Activated T-helper 2 cell treated with anti-CD3 and anti-CD28 coated beads, Interferon-gamma antibody, Interleukin-2, Interleukin-4, amounts not matched to agents 10 μg/mL and 5 μg/mL and 100 μg/mL, durations not matched to agents 14 hours and 24 hours and 36 hours (primary cell): ENCODE measurements around the gene FGGY. TPM values are rescaled to one million over a fixed set of nuclear protein-coding genes. Genes with fewer than 3 reads are reported as not detected.

Experiments
- DNase-seq: peaks from one replicate; pipeline ENCODE4 v3.0.0; 2021; ENCODE audit warnings: low spot score
- H3K27ac Mint-ChIP-seq: one replicate; pipeline ENCODE4 v1.8.0; 2021; ENCODE audit warnings: mixed read lengths
- H3K27me3 Mint-ChIP-seq: one replicate; pipeline ENCODE4 v1.8.0; 2021; ENCODE audit warnings: low read depth, mixed read lengths
- H3K36me3 Mint-ChIP-seq: one replicate; pipeline ENCODE4 v1.8.0; 2021; ENCODE audit warnings: low read depth, mixed read lengths
- H3K4me1 Mint-ChIP-seq: one replicate; pipeline ENCODE4 v1.8.0; 2021; ENCODE audit warnings: low read depth, mixed read lengths
- H3K4me3 Mint-ChIP-seq: one replicate; pipeline ENCODE4 v1.8.0; 2021; ENCODE audit warnings: low read depth, mild to moderate bottlenecking, moderate library complexity, mixed read lengths
- H3K9me3 Mint-ChIP-seq: one replicate; pipeline ENCODE4 v1.8.0; 2021; ENCODE audit warnings: mixed read lengths
- intact Hi-C: fragments of 100-400 bp; cut with micrococcal nuclease; formaldehyde crosslinking; loops from one replicate; pipeline ENCODE4 v1.15.1; 2023
- total RNA-seq: library from RNA; stranded (reverse); gene quantifications from 2 replicates; pipeline ENCODE4 v1.2.3, GENCODE V29; 2022

The FGGY gene
- total RNA-seq, 1 donor from 2014 or later, result 10.5 TPM

DNA sequence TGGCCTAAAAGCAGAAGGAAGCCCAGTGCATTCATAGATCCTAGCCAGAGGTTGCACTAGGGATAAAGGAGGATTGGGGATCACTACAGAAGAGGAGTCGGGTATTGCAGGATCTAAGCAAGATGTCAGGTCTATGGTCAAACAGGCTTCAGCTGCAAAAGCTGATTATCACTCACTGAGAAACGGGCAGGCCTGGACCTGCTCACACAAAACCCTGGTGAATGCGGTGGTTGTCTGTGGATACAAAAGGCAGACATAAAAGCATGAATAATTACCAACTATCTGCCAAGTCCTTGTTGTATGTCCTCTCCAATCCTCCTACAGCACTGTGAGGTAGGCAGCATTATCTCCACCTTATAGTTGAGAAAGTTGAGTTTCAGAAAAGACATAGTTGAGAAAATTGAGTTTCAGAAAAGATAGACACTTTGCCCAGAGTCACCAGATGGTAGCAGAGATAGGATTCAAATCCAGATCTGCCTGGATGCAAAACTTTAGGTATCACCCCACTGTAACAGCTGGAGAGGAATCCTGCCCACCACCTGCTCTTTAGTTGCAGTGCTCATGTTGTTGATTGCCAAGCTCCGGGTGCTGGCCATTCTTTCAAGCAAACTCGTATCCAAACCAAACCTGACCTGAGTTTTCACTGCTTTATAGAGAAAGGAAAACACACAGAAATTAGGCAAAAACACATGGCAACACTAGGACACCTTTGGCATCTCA, 468.3 kb downstream of the FGGY start:
- DNase-seq, result no peak
- Mint-ChIP-seq H3K9me3 (no peaks in the 10 kb centered on the region), H3K4me1 (peaks cover 10% of the 10 kb centered on the region), H3K36me3 (no peaks in the 10 kb centered on the region), H3K27ac (no peak overlapping the region), H3K27me3 (no peaks in the 10 kb centered on the region), H3K4me3 (no peak overlapping the region)
- intact Hi-C loops, result no loop called here

DNA sequence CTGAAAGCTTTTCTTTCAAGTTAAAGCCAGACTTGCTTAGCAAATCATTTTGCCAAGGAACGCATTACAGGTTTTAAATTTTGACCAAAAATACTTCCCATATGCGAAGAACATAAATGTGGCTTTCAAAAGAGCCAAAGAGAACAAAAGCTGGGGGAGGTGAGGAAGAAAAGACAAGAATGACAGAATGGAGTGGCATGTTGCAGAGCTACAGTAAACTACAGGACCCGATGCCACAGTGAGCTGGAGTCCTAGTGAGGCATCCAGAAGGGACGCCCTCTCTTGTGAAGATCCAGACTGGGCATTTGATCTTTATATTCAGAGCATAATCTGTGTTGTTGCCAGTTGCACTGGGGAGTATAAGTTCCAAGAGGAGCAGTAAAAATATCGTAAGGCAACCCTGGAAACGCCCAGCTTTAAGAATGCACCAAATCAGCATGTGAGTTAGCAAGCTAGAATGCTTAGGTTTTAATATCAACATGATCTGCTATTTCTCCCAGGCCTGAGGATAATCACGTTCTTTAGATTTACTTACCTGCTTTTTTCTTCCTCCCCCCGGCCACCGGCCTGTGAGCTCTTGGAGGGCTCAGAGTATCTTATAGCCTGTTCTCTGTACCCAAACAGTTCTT, 469.4 kb downstream of the FGGY start:
- H3K27me3 Mint-ChIP-seq, result no peaks in the 10 kb centered on the region
- H3K4me1 Mint-ChIP-seq, result peaks cover 10% of the 10 kb centered on the region
- no peak overlapping the region for H3K4me3 Mint-ChIP-seq
- H3K27ac Mint-ChIP-seq, result no peak overlapping the region
- intact Hi-C loops, result no loop called here
- no peaks in the 10 kb centered on the region for H3K9me3 Mint-ChIP-seq
- no peaks in the 10 kb centered on the region for H3K36me3 Mint-ChIP-seq
- no peak for DNase-seq

DNA sequence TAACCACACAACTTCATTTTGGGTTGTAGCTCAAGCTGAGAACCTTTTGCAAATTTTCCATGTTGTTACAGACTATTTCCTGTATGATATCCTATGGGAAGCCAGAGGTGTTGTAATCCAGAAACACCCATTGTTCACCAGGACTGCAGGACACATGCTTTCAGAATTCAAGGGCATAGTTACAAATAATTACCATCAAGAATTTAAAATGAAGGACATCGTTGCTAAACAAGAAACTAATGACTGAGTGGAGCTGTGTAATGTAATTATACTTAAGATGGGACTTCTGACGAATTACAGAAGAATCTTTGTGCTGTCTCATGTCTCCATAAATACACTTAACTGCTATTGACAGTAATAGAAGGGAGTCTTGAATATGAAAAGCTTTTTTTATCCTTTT, 470.2 kb downstream of the FGGY start:
- Mint-ChIP-seq H3K4me3 (no peak overlapping the region), H3K27ac (no peak overlapping the region), H3K4me1 (peaks cover 10% of the 10 kb centered on the region), H3K36me3 (no peaks in the 10 kb centered on the region), H3K27me3 (peaks cover 2% of the 10 kb centered on the region), H3K9me3 (no peaks in the 10 kb centered on the region)
- intact Hi-C loops, result no loop called here
- DNase-seq, result no peak

DNA sequence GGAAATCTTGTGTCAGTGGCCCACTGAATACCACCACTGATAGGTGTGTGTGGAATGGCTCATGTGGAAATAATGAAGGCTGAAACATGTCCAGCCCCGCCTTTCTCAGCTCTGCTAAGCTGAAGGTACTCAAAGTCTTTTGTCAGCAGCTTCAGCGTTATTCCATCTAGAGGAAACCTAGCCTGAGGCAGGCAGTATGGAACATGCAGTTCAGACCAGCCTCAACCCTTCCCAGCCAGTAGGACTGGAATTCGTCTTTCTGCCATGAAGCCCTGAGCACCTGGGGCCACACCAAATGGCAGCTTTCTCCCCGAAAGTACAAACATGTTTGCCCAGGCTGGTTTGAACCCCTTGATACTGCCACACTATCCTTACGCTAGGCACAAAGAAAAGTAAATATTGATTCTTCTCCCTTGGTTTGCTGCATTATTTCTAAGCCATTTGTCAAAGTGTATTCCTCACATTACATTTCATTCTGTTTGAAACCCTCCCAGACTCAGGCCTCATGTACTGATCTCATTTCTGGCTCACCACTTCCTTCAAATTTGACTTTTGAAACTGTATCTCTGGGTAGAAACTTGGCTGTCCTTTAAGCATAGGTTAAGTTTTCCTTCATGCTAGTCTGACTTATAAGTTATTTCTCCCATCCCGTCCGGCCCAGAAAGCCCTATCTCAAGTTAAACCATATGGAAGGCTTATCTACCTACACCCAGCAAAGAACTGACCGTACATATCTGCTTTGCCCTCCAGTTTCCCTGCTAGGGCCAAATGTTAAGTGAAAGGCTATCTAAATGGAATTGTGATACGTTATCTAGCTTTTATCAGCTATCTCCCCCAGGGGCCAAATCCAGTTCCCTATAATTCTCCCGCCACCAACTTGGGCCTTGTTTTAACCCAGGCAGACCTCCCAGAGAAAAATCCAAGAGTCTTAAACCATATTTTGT, 472.2 kb downstream of the FGGY start:
- DNase-seq, result no peak
- intact Hi-C loops, result no loop called here
- peaks cover 10% of the 10 kb centered on the region for H3K4me1 Mint-ChIP-seq
- peaks cover 2% of the 10 kb centered on the region for H3K27me3 Mint-ChIP-seq
- H3K9me3 Mint-ChIP-seq, result no peaks in the 10 kb centered on the region
- no peaks in the 10 kb centered on the region for H3K36me3 Mint-ChIP-seq
- H3K27ac Mint-ChIP-seq, result no peak overlapping the region
- no peak overlapping the region for H3K4me3 Mint-ChIP-seq

DNA sequence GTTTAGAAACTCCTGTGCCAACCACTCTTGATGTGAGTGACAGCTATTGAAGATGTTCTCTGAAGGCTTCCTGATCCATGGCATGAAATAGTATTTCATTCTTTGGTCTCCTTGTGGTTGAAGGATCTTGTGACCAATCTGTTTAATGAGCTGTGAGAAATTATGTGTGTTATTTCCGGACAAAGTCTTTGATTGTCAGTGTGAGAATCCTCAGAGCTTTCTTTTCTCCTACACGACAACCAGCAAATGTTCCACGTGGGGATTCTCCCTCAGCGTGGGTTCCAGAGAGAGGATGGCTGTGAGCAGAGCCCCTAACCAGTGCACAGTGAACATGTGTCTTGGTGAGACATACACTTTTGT, 472.8 kb downstream of the FGGY start:
- H3K27ac Mint-ChIP-seq, result no peak overlapping the region
- no peaks in the 10 kb centered on the region for H3K36me3 Mint-ChIP-seq
- DNase-seq, result no peak
- peaks cover 10% of the 10 kb centered on the region for H3K4me1 Mint-ChIP-seq
- intact Hi-C loops, result no loop called here
- H3K27me3 Mint-ChIP-seq, result peaks cover 2% of the 10 kb centered on the region
- H3K9me3 Mint-ChIP-seq, result no peaks in the 10 kb centered on the region
- no peak overlapping the region for H3K4me3 Mint-ChIP-seq

DNA sequence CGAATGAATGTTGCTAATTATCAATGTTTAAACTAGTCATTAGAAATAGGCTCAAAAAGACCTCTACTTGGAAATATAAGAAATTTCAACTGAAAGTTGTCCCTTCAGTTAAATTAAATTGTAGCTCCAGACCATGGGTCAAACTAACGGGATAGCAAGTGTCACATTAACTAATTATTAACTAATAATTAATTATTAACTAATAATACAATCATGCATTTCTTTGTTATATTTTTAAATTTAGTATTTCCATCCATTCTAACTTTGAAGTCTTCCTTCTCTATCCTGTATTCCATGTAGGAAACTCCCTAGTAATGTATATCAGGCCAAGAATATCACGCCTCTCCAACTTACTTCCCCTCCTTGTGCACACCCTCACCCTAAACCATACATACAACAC, 474.5 kb downstream of the FGGY start:
- H3K4me3 Mint-ChIP-seq, result no peak overlapping the region
- no peak overlapping the region for H3K27ac Mint-ChIP-seq
- no peak for DNase-seq
- no peaks in the 10 kb centered on the region for H3K36me3 Mint-ChIP-seq
- intact Hi-C loops, result no loop called here
- H3K4me1 Mint-ChIP-seq, result peaks cover 10% of the 10 kb centered on the region
- no peaks in the 10 kb centered on the region for H3K9me3 Mint-ChIP-seq
- peaks cover 4% of the 10 kb centered on the region for H3K27me3 Mint-ChIP-seq

DNA sequence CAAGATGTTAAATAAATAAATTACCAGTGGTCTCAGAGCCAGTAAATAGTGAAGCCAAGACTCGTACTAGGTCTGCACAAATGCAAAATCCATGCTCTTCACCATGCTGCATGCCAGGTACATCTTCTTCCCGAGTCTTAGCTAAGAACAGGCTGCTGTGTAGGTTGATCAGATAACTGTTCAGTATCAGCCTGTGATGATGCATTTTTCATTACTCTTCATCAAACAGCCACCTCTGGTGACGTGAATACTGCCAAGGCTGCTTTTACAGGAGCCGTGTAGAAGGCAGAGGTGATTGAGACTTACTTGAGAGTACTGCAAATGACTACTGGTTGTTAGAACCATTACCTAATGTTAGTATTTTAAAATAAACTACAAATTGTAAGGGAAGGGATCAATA, 478.6 kb downstream of the FGGY start:
- no peak overlapping the region for H3K4me3 Mint-ChIP-seq
- no peak for DNase-seq
- H3K9me3 Mint-ChIP-seq, result no peaks in the 10 kb centered on the region
- no peaks in the 10 kb centered on the region for H3K36me3 Mint-ChIP-seq
- intact Hi-C loops, result no loop called here
- no peaks in the 10 kb centered on the region for H3K4me1 Mint-ChIP-seq
- H3K27me3 Mint-ChIP-seq, result peaks cover 4% of the 10 kb centered on the region
- H3K27ac Mint-ChIP-seq, result no peak overlapping the region

DNA sequence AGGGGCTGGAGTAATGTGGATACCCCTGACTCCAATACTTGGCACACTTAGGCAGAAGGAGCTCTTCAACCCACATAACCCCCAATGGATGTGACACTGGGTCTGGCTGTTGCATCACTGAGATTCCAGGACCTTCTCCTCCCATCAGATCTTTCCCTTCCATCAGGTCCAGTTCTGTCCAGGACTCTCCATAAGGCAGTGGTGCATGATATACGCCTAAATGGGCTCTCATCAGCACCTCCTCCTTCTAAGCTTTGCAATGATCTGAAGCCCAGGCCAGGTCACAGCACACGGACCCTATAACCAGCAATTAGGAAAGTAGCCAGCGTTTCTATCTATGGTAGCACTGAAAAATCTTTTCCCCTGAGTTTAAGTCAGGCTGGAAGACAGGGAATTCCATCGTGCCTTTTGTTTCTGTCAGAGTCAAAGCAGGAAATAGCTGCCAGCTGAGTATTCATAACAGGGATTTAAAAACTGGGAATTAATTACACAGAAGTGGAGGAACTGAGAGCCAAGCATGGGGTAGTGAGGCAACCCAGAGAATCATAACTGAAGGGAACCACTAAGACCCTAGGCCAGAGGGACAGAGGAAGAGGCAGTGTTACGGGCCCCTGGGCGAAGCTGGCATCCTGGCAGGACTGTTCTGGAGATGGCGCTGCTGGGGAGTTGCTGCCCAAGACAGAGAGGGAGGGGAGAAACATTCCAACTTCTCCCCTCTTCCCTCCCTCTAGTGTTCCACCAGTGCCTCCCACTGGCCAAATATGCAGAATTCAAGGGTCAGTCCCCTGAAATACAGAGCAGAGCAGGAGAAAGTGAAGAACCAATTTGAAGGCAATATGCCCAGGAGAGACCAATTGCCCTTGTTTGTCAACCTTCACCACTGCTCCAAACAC, 480.3 kb downstream of the FGGY start:
- Mint-ChIP-seq H3K27ac (no peak overlapping the region), H3K27me3 (peaks cover 2% of the 10 kb centered on the region), H3K9me3 (no peaks in the 10 kb centered on the region), H3K4me1 (no peaks in the 10 kb centered on the region), H3K4me3 (no peak overlapping the region), H3K36me3 (no peaks in the 10 kb centered on the region)
- intact Hi-C loops, result no loop called here
- DNase-seq, result no peak

DNA sequence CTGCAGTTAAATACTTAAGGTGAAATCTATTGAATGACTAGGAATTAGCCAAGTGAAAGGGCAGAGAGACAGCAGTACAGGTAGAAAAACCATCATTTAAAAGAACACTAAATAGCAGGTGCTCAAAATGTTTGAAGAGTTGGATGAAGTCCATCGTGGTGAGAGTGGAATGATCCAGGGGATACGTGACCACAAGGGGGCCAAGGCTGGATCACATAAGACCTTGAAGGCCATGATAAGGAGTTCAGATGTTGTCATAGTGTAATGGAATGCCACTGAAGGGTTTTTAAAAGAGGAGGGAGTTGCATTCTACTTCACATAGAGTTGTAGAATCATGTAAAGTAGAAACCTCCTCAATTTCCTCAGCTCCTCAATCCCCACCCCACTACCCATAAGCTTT, 483.1 kb downstream of the FGGY start:
- DNase-seq, result no peak
- intact Hi-C loops, result no loop called here
- H3K27ac Mint-ChIP-seq, result no peak overlapping the region
- no peaks in the 10 kb centered on the region for H3K4me1 Mint-ChIP-seq
- peaks cover 5% of the 10 kb centered on the region for H3K27me3 Mint-ChIP-seq
- no peaks in the 10 kb centered on the region for H3K9me3 Mint-ChIP-seq
- no peak overlapping the region for H3K4me3 Mint-ChIP-seq
- no peaks in the 10 kb centered on the region for H3K36me3 Mint-ChIP-seq

DNA sequence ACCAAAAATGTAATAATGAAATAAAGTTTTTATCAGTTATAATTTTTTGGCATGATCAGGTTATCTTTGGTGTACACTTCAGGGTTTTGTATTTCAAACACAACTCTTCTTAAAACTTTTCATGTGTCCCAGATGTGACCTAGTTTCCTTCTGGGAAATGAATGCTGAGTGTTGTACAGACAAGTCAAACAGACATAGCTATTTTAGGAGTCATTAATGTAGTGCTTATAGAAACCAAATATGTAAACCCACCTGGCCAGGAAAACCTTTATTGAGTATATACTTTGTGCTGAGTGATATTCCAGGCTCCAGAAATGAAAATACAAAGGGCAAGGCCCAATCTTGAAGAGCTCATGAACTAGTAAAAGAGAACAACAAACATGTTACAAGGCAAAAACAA, 491.9 kb downstream of the FGGY start:
- H3K4me1 Mint-ChIP-seq, result no peaks in the 10 kb centered on the region
- intact Hi-C loops, result no loop called here
- peaks cover 15% of the 10 kb centered on the region for H3K9me3 Mint-ChIP-seq
- peaks cover 2% of the 10 kb centered on the region for H3K27me3 Mint-ChIP-seq
- no peak for DNase-seq
- no peak overlapping the region for H3K4me3 Mint-ChIP-seq
- H3K27ac Mint-ChIP-seq, result no peak overlapping the region
- no peaks in the 10 kb centered on the region for H3K36me3 Mint-ChIP-seq

DNA sequence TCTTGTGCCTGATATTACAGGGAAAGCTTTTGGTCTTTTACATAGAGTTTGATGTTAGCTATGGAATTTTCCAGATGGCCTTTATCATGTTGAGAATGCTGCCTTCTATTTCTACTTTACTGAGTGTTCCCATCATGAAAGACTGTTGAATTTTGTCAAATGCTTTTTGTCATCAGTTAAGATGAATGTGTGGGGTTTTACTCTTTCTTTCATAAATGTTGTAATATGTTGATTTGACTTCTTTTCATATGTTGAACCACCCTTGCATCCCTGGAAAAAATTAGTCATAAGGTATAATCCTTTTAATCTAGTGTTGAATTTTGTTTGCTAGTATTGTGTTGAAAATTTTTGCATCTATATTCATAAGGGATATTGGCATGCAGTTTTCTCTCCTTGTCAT, 501.7 kb downstream of the FGGY start:
- H3K4me1 Mint-ChIP-seq, result no peaks in the 10 kb centered on the region
- H3K9me3 Mint-ChIP-seq, result no peaks in the 10 kb centered on the region
- intact Hi-C loops, result no loop called here
- no peak for DNase-seq
- no peak overlapping the region for H3K4me3 Mint-ChIP-seq
- H3K36me3 Mint-ChIP-seq, result no peaks in the 10 kb centered on the region
- H3K27me3 Mint-ChIP-seq, result peaks cover 10% of the 10 kb centered on the region
- no peak overlapping the region for H3K27ac Mint-ChIP-seq

DNA sequence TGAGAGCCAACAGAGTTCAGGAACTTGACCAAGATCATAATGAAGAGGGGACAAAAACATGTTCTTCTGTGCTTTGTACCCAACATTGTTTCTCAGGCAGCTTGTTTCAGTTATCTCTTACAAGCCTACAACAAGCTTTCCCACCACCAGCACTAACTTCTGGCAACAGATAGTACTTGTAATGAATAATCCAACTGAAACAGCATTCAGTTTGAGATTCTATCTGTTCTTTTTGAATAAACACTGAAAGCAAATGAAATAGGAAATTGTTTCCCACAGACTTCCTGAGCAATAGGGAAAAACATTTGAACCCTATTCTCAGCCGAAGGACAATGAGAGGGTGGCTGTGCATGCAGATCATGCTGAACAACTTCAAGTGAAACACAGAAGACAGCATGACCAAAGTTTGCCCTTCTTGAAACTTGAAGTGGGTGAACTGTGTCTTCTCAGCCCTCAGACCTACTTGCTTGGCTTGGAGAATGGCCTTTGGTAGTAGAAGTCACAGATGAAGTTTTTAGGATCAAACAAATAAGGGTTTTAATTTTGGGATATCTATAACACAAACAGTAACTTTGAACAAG, 506.7 kb downstream of the FGGY start:
- Mint-ChIP-seq H3K36me3 (no peaks in the 10 kb centered on the region), H3K4me1 (no peaks in the 10 kb centered on the region), H3K27ac (no peak overlapping the region), H3K4me3 (no peak overlapping the region), H3K9me3 (no peaks in the 10 kb centered on the region), H3K27me3 (peaks cover 12% of the 10 kb centered on the region)
- intact Hi-C loops, result no loop called here
- DNase-seq, result no peak
